Activated CD8-positive, alpha-beta memory T cell treated with anti-CD3 and anti-CD28 coated beads for 36 hours (primary cell): ENCODE data around the gene ARHGAP18. TPM values are rescaled to one million over a fixed set of nuclear protein-coding genes. Genes with fewer than 3 reads are reported as not detected.

Source experiments
- CTCF ChIA-PET: fragments of 350-600 bp; sonication (Branson Sonifier 250); formaldehyde crosslinking; loops from one replicate; lab custom pipeline; 2021; ENCODE audit warnings: antibody characterized with exemption; lab: Charles Lee
- POLR2A ChIA-PET: fragments of 350-600 bp; sonication (Branson Sonifier 250); formaldehyde crosslinking; loops from one replicate; lab custom pipeline; 2021; ENCODE audit warnings: antibody characterized with exemption; lab: Charles Lee
- total RNA-seq, 2 experiments: library from RNA; stranded (reverse); gene quantifications; one replicate each; pipeline ENCODE4 v1.2.3, GENCODE V29; 2021

Gene ARHGAP18
- total RNA-seq = 1 to 10 TPM; 6.6 to 7.5 TPM

- CTCF ChIA-PET = no interaction called here
- POLR2A ChIA-PET = interaction anchor here (0.6 kb wide), 1 partner anchor 9 kb away, joined by 3 read pairs; no protein-coding TSS in a partner anchor
These were observed at the start of gene ARHGAP18 for GRCh38 chr6:129709769-129710449. TSS of gene ARHGAP18 (minus strand) at chr6:129710177. CDS start at chr6:129710136, 41 bp downstream.

GRCh38 chr6:129755787-129756186 is 45.8 kb upstream of the ARHGAP18 start:
- POLR2A ChIA-PET = interaction anchor here (0.6 kb wide), 1 partner anchor 42 kb away, joined by 8 read pairs; no protein-coding TSS in a partner anchor
- CTCF ChIA-PET = no interaction called here

- CTCF ChIA-PET = no interaction called here
- POLR2A ChIA-PET = no interaction called here
These were observed 44.8 kb upstream of the ARHGAP18 start for GRCh38 chr6:129754750-129755149.

GRCh38 chr6:129753422-129753821 is 43.4 kb upstream of the ARHGAP18 start:
- POLR2A ChIA-PET = interaction anchor here (0.7 kb wide), 1 partner anchor 151 kb away, joined by 4 read pairs; no protein-coding TSS in a partner anchor
- CTCF ChIA-PET = interaction anchor here (0.6 to 0.7 kb wide), 2 partner anchors 46 to 319 kb away, joined by 3 to 4 read pairs; no protein-coding TSS in a partner anchor

- POLR2A ChIA-PET = no interaction called here
These were observed 41.4 kb upstream of the ARHGAP18 start for GRCh38 chr6:129751384-129751783.

GRCh38 chr6:129750360-129750759 is 40.4 kb upstream of the ARHGAP18 start:
- ChIA-PET CTCF (interaction anchor here (1.3 kb wide), 1 partner anchor 20 kb away, joined by 3 read pairs; no protein-coding TSS in a partner anchor), POLR2A (interaction anchor here (0.6 kb wide), 1 partner anchor 62 kb away, joined by 3 read pairs; no protein-coding TSS in a partner anchor)

More at GRCh38 chr6:129751384-129751783, 41.4 kb upstream of the ARHGAP18 start:
- CTCF ChIA-PET = interaction anchor here (0.6 kb wide), 1 partner anchor 96 kb away, joined by 3 read pairs; no protein-coding TSS in a partner anchor

- POLR2A ChIA-PET = interaction anchor here (0.6 kb wide), 1 partner anchor 61 kb away, joined by 3 read pairs; no protein-coding TSS in a partner anchor
- CTCF ChIA-PET = interaction anchor here (1.3 kb wide), 1 partner anchor 19 kb away, joined by 3 read pairs; no protein-coding TSS in a partner anchor
These were observed 39.8 kb upstream of the ARHGAP18 start for GRCh38 chr6:129749749-129750120.

- CTCF ChIA-PET = interaction anchor here (1.2 to 1.3 kb wide), 2 partner anchors 19 to 250 kb away, joined by 3 read pairs; no protein-coding TSS in a partner anchor
- POLR2A ChIA-PET = interaction anchor here (0.6 kb wide), 2 partner anchors 53 to 513 kb away, joined by 3 to 5 read pairs; no protein-coding TSS in a partner anchor
These were observed 39.1 kb upstream of the ARHGAP18 start for GRCh38 chr6:129748901-129749748.

- CTCF ChIA-PET = interaction anchor here (1.2 kb wide), 1 partner anchor 249 kb away, joined by 3 read pairs; no protein-coding TSS in a partner anchor
- POLR2A ChIA-PET = interaction anchor here (0.6 to 0.7 kb wide), 3 partner anchors 51 to 514 kb away, joined by 3 to 5 read pairs (median 4); no protein-coding TSS in a partner anchor
These were observed 38.4 kb upstream of the ARHGAP18 start for GRCh38 chr6:129748212-129748900.

- ChIA-PET CTCF (interaction anchor here (1.2 kb wide), 1 partner anchor 248 kb away, joined by 3 read pairs; no protein-coding TSS in a partner anchor), POLR2A (interaction anchor here (0.6 to 0.7 kb wide), 2 partner anchors 51 to 143 kb away, joined by 4 to 5 read pairs; no protein-coding TSS in a partner anchor)
These were observed 37.7 kb upstream of the ARHGAP18 start for GRCh38 chr6:129747588-129748112.

GRCh38 chr6:129744880-129745237 is 34.9 kb upstream of the ARHGAP18 start:
- CTCF ChIA-PET = interaction anchor here (0.9 to 1.2 kb wide), 2 partner anchors 147 to 148 kb away, joined by 3 read pairs; no protein-coding TSS in a partner anchor
- POLR2A ChIA-PET = no interaction called here

GRCh38 chr6:129744201-129744879 is 34.4 kb upstream of the ARHGAP18 start:
- ChIA-PET POLR2A (no interaction called here), CTCF (interaction anchor here (0.6 to 1.2 kb wide), 4 partner anchors 14 to 147 kb away, joined by 3 read pairs; no protein-coding TSS in a partner anchor)

GRCh38 chr6:129740013-129740412 is 30.0 kb upstream of the ARHGAP18 start:
- POLR2A ChIA-PET = no interaction called here
- CTCF ChIA-PET = no interaction called here

- CTCF ChIA-PET = interaction anchor here (0.9 kb wide), 1 partner anchor 138 kb away, joined by 3 read pairs; no protein-coding TSS in a partner anchor
- POLR2A ChIA-PET = no interaction called here
These were observed 26.1 kb upstream of the ARHGAP18 start for GRCh38 chr6:129736105-129736504.

GRCh38 chr6:129733290-129733689 is 23.3 kb upstream of the ARHGAP18 start:
- POLR2A ChIA-PET = no interaction called here

GRCh38 chr6:129732542-129732941 is 22.6 kb upstream of the ARHGAP18 start:
- ChIA-PET CTCF (interaction anchor here (1.2 kb wide), 1 partner anchor 134 kb away, joined by 4 read pairs; no protein-coding TSS in a partner anchor), POLR2A (no interaction called here)

More at GRCh38 chr6:129733290-129733689, 23.3 kb upstream of the ARHGAP18 start:
- CTCF ChIA-PET = no interaction called here

- POLR2A ChIA-PET = no interaction called here
- CTCF ChIA-PET = interaction anchor here (1.2 to 1.5 kb wide), 2 partner anchors 111 to 134 kb away, joined by 3 to 4 read pairs; no protein-coding TSS in a partner anchor
These were observed 22.1 kb upstream of the ARHGAP18 start for GRCh38 chr6:129732034-129732433.
